ENCODE results near the gene DRC3. TPM values are rescaled to one million over a fixed set of nuclear protein-coding genes. Genes with fewer than 3 reads are reported as not detected.
A peak's percentile ranks its signal among the peaks of the same experiment; 100 is the strongest.
"Not testable (repeated sequence)": the region's sequence is repeated elsewhere in the genome, so short reads cannot be mapped to it uniquely, and the experiment has no call there.

Gene DRC3
- total RNA-seq, 1 experiment from 2014 or later = 1.1 TPM

DNA sequence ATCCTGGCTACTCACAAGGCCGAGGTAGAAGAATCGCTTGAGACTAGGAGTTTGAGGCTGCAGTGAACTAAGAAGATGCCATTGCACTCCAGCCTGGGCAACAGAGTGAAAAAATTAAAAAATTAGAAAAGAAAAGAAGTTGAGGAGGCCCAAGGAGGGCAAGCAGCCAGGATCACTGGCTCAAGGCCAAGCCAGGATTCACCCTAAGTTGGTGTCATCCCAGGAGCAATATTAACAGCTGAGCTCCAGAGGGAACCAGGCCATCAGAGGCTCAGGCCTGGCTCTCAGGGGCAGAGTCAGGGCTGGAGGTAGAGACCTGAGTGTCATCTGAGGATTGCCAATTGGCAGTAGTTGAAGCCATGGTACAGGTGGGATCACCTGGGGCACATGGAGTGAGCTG lies 20.7 kb downstream of the DRC3 start:
- no peak for DNase-seq (ENCODE audit: low spot score)

DNA sequence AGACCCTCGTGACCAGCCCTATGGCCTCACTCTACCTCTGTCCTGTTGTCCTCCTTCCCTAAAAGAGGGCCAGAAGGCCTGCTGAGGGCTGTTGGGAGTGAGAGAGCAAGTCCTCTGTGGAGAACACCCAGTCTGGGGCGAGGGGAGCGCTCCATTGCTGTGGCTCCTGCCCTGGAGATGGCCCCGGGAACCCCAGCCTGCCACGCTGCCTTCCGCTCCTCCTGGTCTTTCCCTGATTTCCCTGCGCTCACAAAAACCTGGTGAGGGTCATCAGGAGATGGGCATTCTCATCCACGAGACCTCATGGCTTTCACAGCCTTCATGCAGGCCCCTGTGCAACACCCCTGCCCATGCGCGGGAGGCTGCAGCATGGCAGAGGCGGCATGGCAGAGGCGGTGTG lies 21.2 kb downstream of the DRC3 start:
- DNase-seq (ENCODE audit: low spot score) = no peak

GRCh38 chr17:17994271-17995069 lies 21.8 kb downstream of the DRC3 start:
- peak; percentile 34 for DNase-seq (ENCODE audit: low spot score)

GRCh38 chr17:17995887-17996286 lies 23.2 kb downstream of the DRC3 start:
- DNase-seq (ENCODE audit: low spot score) = not testable (repeated sequence)

GRCh38 chr17:17998934-17999333 lies 26.3 kb downstream of the DRC3 start:
- DNase-seq (ENCODE audit: low spot score) = no peak

DNA sequence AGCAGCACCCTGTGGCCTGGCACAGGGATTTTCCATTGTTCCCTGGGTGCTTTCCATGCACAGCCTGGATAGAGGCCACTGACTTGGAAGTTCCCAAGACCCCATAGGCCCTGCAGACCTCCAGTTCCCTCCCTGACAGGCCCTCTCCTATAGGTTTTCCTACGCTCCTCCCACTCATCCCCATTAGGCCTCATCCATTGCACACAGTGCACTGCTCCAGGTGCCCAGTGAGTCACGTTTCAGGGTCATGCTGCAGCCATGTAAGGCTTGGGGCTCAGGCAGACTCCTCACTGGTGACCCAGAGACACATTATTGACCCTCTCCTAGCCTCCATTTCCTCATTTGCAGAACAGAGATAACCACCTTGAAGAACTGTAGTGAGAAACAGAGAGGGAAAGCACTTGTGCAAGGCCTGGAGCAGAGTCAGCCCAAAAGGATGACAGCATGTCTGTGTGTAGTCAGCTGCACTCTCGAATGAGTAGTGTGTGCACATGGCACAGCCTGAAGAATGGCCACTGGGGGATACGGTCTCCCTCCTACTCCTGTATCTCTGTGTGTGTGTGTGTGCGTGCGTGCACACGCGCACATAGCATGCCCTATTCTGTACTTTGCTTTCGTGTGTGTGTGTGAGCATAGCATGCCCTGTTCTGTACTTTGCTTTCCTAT lies 26.8 kb downstream of the DRC3 start:
- DNase-seq (ENCODE audit: low spot score) = no peak

DNA sequence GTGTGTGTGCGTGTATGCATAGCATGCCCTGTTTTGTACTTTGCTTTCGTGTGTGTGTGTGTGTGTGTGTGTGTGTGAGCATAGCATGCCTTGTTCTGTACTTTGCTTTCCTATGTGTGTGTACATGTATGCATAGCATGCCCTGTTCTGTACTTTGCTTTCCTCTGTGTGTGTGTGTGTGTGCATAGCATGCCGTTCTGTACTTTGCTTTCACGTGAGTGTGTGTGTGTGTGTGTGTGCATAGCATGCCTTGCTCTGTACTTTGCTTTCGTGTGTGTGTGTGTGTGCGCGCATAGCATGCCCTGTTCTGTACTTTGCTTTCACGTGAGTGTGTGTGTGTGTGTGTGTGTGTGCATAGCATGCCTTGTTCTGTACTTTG lies 27.4 kb downstream of the DRC3 start:
- no peak for DNase-seq (ENCODE audit: low spot score)

- DNase-seq (ENCODE audit: low spot score) = no peak
Measured at GRCh38 chr17:18002171-18002570, 29.5 kb downstream of the DRC3 start.

- no peak for DNase-seq (ENCODE audit: low spot score)
Measured at GRCh38 chr17:18004345-18004744, 31.7 kb downstream of the DRC3 start.

- DNase-seq (ENCODE audit: low spot score) = no peak
Measured at GRCh38 chr17:18004884-18005305, 32.2 kb downstream of the DRC3 start.

DNA sequence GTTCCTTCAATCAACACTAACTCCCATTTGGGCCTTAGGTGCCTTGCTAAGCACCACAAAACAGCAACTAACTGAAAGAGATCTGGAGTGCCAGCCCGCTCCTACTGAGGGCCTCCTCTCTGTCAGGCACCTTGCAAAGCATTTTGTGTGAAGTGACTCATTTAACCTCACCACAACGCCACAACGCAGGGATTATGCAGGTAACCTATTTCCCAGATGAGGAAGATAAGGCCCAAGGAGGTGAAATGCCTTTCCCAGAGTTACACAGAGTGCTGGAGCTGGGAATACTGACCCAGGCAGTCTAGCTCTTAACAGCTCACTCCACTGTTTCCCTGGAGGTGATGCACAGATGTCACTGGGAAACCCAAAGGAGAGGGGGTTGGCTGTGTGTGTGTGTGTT lies 32.8 kb downstream of the DRC3 start:
- no peak for DNase-seq (ENCODE audit: low spot score)

GRCh38 chr17:18006495-18007239 lies 34.0 kb downstream of the DRC3 start:
- no peak for DNase-seq (ENCODE audit: low spot score)

- DNase-seq (ENCODE audit: low spot score) = peak; percentile 84
Measured at GRCh38 chr17:18008496-18009268, 36.0 kb downstream of the DRC3 start.

- no peak for DNase-seq (ENCODE audit: low spot score)
Measured at GRCh38 chr17:18009609-18010420, 37.2 kb downstream of the DRC3 start.

DNA sequence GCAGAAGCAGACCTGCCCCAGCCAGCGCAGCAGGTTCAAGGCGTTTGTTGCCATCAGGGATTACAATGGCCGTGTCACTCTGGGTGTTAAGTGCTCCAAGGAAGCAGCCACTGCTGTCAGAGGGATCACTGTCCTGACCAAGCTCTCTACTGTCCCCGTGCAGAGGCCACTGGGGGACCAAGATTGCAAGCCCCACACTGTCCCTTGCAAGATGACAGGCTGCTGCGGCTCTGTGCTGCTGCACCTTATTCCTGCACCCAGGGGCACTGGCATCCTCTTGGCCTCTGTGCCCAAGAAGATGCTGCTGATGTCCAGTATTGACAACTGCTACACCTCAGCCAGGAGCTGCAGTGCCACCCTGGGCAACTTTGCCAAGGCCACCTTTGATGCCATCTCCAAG lies 38.6 kb downstream of the DRC3 start:
- DNase-seq (ENCODE audit: low spot score) = no peak

GRCh38 chr17:18014006-18014405 lies 41.3 kb downstream of the DRC3 start:
- DNase-seq (ENCODE audit: low spot score) = no peak

- no peak for DNase-seq (ENCODE audit: low spot score)
Measured at GRCh38 chr17:18015593-18015992, 42.9 kb downstream of the DRC3 start.

GRCh38 chr17:18016426-18016825 lies 43.8 kb downstream of the DRC3 start:
- DNase-seq (ENCODE audit: low spot score) = no peak

DNA sequence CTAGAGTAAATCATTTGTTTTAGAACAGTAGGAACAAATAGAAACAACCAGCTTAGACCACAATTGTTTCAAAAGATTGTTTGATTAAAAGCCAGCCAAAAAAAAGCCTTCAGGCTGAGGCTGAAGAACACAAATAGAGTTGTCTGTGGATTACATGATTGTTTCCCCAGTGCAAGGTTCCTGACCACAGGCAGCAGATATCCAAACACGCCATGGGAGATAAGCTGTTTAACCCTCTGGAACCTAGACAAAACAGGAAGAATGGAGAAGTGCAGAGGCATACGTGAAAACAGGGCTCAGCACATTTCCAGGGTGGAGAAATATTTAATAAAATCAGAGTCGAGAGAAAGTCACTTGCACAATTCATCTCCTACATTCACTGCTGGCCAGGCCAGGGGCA lies 45.3 kb downstream of the DRC3 start:
- no peak for DNase-seq (ENCODE audit: low spot score)

DNA sequence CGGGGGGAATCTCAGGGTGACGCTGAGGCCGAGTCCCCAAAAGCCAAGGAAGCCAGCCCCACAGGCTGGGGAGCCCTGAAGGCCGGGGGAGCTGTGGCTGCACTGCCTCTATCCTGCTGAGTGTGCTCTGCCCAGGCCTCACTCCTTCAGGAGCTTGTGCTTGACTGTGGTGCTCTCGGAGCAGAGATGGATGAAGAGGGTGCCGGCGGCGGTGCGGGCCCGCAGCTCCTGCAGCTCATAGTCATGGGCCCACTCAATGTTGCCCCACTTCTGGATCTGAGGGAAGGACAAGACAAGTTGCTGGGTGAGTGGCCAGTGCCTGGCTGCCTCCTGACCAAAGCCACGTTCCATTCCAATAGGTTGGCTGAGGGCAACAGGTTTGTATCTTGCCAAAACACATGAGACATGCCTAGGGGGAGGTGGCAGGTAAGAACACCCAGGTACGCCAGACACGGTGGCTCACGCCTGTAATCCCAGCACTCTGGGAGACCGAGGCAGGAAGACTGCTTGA lies 45.8 kb downstream of the DRC3 start:
- no peak for DNase-seq (ENCODE audit: low spot score)

DNA sequence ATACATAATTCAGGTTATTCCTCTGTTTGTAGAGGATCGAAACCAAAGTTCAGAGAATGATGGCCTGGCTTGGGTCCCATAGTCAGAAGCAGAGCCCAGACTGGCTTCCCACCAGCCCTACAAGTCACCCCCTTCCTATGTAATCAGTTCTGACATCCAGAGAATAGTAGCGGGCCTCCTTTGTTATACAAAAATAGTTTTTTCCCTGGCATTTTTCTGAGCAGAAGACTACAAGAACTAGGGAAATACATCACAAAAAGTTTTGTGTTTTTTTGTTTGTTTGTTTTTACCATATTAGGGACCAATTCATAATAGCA lies 47.1 kb downstream of the DRC3 start:
- no peak for DNase-seq (ENCODE audit: low spot score)
